A673 (cell line): Measurements from ENCODE around the gene TRAPPC6A. TPM values are rescaled to one million over a fixed set of nuclear protein-coding genes. Genes with fewer than 3 reads are reported as not detected.

Source experiments
- BruUV-seq: library from RNA; stranded (reverse); fragments of 400-500 nt; replicated peaks from 2 replicates; lab custom pipeline; 2021; lab: Mats Ljungman, UMichigan
- CTCF ChIA-PET: fragments of 300-600 bp; sonication (Branson Sonifier 250); formaldehyde crosslinking; loops from one replicate; lab custom pipeline; 2022; ENCODE audit warnings: antibody characterized with exemption; lab: Charles Lee
- POLR2A ChIA-PET: fragments of 300-600 bp; sonication (Branson Sonifier 250); formaldehyde crosslinking; loops from one replicate; lab custom pipeline; 2022; ENCODE audit warnings: antibody characterized with exemption; ENCODE audit not compliant: low non-redundant PET; lab: Charles Lee
- DNase-seq: peaks from one replicate; pipeline ENCODE4 v3.0.0-alpha.2; 2015; ENCODE audit warnings: low spot score
- H3K27ac ChIP-seq: fragments of 200-600 bp; sonication (generic); 2 replicates; pipeline ENCODE4 v1.5.1; 2016; ENCODE audit warnings: mixed run types, low read depth, mild to moderate bottlenecking, mixed read lengths, antibody characterized with exemption, low read length; ENCODE audit not compliant: poor library complexity, severe bottlenecking
- H3K27me3 ChIP-seq: fragments of 200-600 bp; sonication (generic); replicated peaks from 2 replicates; pipeline ENCODE4 v1.6.1; 2017; ENCODE audit warnings: mixed run types, low read depth, mild to moderate bottlenecking, mixed read lengths, antibody characterized with exemption, low read length; ENCODE audit not compliant: insufficient read depth, poor library complexity
- H3K36me3 ChIP-seq: fragments of 200-600 bp; sonication (generic); 2 replicates; pipeline ENCODE4 v1.6.1; 2016; ENCODE audit warnings: mixed run types, mild to moderate bottlenecking, mixed read lengths, antibody characterized with exemption, low read length; ENCODE audit not compliant: insufficient read depth, poor library complexity, severe bottlenecking
- H3K4me1 ChIP-seq: fragments of 200-600 bp; sonication (generic); 2 replicates; pipeline ENCODE4 v1.6.1; 2017; ENCODE audit warnings: mixed run types, mild to moderate bottlenecking, mixed read lengths, antibody characterized with exemption, low read length; ENCODE audit not compliant: insufficient read depth, poor library complexity, severe bottlenecking
- H3K4me3 ChIP-seq: fragments of 200-600 bp; sonication (generic); 2 replicates; pipeline ENCODE4 v1.5.1; 2016; ENCODE audit warnings: low read depth, mixed run types, mild to moderate bottlenecking, mixed read lengths, low read length; ENCODE audit not compliant: poor library complexity, severe bottlenecking
- H3K9me3 ChIP-seq: fragments of 200-600 bp; sonication (generic); 2 replicates; pipeline ENCODE4 v1.6.1; 2016; ENCODE audit warnings: mixed run types, low read depth, mild to moderate bottlenecking, mixed read lengths, antibody characterized with exemption, low read length; ENCODE audit not compliant: poor library complexity, severe bottlenecking
- EZH2 ChIP-seq: fragments of 200-600 bp; sonication (generic); IDR thresholded peaks from 2 replicates; pipeline ENCODE4 v1.6.1; 2017; ENCODE audit warnings: borderline replicate concordance, low read depth, mild to moderate bottlenecking, mixed read lengths, antibody characterized with exemption, low read length; ENCODE audit not compliant: poor library complexity, severe bottlenecking
- intact Hi-C: fragments of 100-400 bp; cut with micrococcal nuclease; formaldehyde crosslinking; loops from one replicate; pipeline ENCODE4 v1.10.0; 2022; ENCODE audit not compliant: unreplicated experiment
- total RNA-seq: library from RNA; stranded (reverse); gene quantifications from 2 replicates; pipeline ENCODE4 v1.2.3, GENCODE V29; 2021
- TF ChIP-seq, protein P1 (sequence below): fragments of 300-800, 200-600 bp; sonication (generic); conservative IDR thresholded peaks from 2 replicates; pipeline ENCODE4 v1.5.1; 2017; ENCODE audit warnings: low read depth, mild to moderate bottlenecking, antibody characterized with exemption, low read length, moderate library complexity, mixed read lengths

Gene TRAPPC6A
- total RNA-seq, 1 experiment from 2014 or later, result 5.8 TPM

DNA sequence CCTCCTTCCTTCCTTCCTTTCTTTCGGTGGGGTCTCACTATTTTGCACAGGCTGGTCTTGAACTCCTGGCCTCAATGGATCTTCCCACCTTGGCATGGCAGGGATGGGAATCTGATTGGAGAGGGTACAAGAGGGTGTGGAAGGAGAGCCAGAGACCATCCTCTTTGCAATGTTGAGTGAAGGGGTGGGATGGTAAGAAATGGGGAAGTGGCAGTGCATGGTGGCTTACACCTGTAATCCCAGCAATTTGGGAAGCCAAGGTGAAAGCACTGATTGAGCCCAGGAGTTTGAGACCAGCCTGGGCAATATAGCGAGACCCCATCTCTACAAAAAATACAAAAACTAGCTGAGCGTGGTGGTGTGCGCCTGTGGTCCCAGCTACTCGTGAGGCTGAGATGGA lies 6.1 kb upstream of the TRAPPC6A start:
- ChIA-PET CTCF (no interaction called here), POLR2A (no interaction called here)
- H3K27ac ChIP-seq, result no peak overlapping the region
- no peaks in the 10 kb centered on the region for H3K9me3 ChIP-seq
- H3K27me3 ChIP-seq, result no peaks in the 10 kb centered on the region
- BruUV-seq, result no TSS peak
- no peaks in the 10 kb centered on the region for H3K36me3 ChIP-seq
- no peak for DNase-seq
- intact Hi-C loops, result loop anchor here (10.0 kb wide), 1 partner anchor 169 kb away; no protein-coding TSS in a partner anchor
- no peak for TF ChIP-seq EZH2
- TF ChIP-seq, protein P1, sequence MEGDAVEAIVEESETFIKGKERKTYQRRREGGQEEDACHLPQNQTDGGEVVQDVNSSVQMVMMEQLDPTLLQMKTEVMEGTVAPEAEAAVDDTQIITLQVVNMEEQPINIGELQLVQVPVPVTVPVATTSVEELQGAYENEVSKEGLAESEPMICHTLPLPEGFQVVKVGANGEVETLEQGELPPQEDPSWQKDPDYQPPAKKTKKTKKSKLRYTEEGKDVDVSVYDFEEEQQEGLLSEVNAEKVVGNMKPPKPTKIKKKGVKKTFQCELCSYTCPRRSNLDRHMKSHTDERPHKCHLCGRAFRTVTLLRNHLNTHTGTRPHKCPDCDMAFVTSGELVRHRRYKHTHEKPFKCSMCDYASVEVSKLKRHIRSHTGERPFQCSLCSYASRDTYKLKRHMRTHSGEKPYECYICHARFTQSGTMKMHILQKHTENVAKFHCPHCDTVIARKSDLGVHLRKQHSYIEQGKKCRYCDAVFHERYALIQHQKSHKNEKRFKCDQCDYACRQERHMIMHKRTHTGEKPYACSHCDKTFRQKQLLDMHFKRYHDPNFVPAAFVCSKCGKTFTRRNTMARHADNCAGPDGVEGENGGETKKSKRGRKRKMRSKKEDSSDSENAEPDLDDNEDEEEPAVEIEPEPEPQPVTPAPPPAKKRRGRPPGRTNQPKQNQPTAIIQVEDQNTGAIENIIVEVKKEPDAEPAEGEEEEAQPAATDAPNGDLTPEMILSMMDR, result no peak
- no peak overlapping the region for H3K4me3 ChIP-seq
- H3K4me1 ChIP-seq, result no peaks in the 10 kb centered on the region

DNA sequence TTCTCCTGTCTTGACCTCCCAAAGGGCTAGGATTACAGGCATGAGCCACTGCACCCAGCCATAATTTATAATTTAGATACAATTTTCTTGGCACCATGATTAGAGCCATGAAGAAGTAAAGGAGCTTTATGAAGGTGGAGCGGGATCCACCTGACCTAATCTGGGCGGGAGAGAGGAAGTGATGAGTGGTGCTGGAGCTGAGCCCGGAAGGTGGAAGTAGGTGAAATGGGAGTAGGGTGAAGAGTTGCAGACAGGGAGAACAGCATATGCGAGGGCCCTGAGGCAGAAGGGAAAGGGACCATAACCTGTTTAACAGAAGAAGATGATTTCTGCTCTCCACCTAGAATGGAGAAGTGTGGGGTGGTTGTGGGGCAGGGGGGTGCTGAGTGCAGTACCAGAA lies 4.7 kb upstream of the TRAPPC6A start:
- ChIA-PET CTCF (no interaction called here), POLR2A (no interaction called here)
- Histone ChIP-seq H3K27me3 (no peaks in the 10 kb centered on the region), H3K9me3 (no peaks in the 10 kb centered on the region), H3K4me3 (no peak overlapping the region), H3K4me1 (no peaks in the 10 kb centered on the region), H3K36me3 (no peaks in the 10 kb centered on the region), H3K27ac (no peak overlapping the region)
- intact Hi-C loops, result loop anchor here (10.0 kb wide), 1 partner anchor 168 kb away; no protein-coding TSS in a partner anchor
- no TSS peak for BruUV-seq
- TF ChIP-seq, protein P1, result no peak
- TF ChIP-seq EZH2, result no peak
- DNase-seq, result no peak

DNA sequence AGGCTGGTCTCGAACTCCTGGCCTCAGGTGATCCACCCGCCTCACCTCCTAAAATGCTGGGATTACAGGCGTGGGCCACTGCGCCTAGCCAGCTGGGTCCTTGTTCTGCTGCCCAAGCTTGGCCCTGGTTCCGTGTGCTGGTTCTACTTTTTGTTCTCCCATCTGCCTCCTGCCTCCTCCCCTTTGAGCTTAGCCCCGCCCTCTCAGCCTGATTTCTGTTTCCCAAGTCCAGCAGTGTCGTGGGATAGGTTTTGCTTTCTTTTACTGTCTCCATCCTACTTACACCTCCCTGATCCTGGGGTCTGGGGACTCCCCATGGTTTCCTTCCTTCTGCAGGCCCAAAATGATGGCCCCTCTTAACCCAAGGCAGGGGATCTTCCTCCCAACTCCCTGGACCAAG lies 2.9 kb upstream of the TRAPPC6A start:
- intact Hi-C loops, result loop anchor here (10.0 kb wide), 1 partner anchor 166 kb away; no protein-coding TSS in a partner anchor
- BruUV-seq, result no TSS peak
- no peak for DNase-seq
- peaks cover 7% of the 10 kb centered on the region for H3K4me1 ChIP-seq
- no peak overlapping the region for H3K27ac ChIP-seq
- no peaks in the 10 kb centered on the region for H3K36me3 ChIP-seq
- H3K27me3 ChIP-seq, result no peaks in the 10 kb centered on the region
- TF ChIP-seq EZH2, result no peak
- TF ChIP-seq, protein P1, result no peak
- H3K9me3 ChIP-seq, result no peaks in the 10 kb centered on the region
- no peak overlapping the region for H3K4me3 ChIP-seq
- POLR2A ChIA-PET, result no interaction called here
- CTCF ChIA-PET, result no interaction called here
